Measurements from ENCODE around the gene F2. TPM values are rescaled to one million over a fixed set of nuclear protein-coding genes. Genes with fewer than 3 reads are reported as not detected.

Gene F2
- total and polyA plus RNA-seq, 2 of the 13 experiments (the other 11 are each of a cell fraction or from before 2014, with no cell fraction given), result 330 to 801 TPM

DNA sequence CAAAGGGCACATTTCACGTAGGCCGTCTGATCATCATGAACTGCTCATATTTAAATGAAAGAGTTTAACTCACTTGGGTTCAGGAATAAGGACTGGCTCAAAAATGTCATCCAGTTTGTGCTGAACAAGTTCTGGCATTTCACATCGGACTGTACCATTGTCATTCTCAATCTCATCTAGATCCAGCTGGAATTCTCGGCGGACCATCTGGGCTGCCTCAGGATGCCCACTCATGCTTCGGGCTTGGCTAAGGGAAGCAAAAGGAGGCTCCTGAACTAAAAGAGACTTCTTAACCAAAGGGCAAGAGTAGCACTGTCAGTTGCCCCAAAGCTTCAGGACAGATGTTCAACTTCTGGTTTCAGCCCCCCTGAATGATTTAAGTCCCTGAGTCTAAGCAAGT is 40.2 kb downstream of the F2 start:
- TF ChIP-seq ZNF24 (IDR thresholded peaks at IDR 0.05) (no peak), MATR3 (CRISPR knock-in tag; IDR thresholded peaks at IDR 0.05) (no peak)
- TF ChIP-seq, protein P1, sequence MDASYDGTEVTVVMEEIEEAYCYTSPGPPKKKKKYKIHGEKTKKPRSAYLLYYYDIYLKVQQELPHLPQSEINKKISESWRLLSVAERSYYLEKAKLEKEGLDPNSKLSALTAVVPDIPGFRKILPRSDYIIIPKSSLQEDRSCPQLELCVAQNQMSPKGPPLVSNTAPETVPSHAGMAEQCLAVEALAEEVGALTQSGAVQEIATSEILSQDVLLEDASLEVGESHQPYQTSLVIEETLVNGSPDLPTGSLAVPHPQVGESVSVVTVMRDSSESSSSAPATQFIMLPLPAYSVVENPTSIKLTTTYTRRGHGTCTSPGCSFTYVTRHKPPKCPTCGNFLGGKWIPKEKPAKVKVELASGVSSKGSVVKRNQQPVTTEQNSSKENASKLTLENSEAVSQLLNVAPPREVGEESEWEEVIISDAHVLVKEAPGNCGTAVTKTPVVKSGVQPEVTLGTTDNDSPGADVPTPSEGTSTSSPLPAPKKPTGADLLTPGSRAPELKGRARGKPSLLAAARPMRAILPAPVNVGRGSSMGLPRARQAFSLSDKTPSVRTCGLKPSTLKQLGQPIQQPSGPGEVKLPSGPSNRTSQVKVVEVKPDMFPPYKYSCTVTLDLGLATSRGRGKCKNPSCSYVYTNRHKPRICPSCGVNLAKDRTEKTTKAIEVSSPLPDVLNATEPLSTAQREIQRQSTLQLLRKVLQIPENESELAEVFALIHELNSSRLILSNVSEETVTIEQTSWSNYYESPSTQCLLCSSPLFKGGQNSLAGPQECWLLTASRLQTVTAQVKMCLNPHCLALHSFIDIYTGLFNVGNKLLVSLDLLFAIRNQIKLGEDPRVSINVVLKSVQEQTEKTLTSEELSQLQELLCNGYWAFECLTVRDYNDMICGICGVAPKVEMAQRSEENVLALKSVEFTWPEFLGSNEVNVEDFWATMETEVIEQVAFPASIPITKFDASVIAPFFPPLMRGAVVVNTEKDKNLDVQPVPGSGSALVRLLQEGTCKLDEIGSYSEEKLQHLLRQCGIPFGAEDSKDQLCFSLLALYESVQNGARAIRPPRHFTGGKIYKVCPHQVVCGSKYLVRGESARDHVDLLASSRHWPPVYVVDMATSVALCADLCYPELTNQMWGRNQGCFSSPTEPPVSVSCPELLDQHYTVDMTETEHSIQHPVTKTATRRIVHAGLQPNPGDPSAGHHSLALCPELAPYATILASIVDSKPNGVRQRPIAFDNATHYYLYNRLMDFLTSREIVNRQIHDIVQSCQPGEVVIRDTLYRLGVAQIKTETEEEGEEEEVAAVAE (CRISPR knock-in tag; IDR thresholded peaks at IDR 0.05; ENCODE audit: borderline replicate concordance), result no peak
- Histone ChIP-seq H4K20me1 (ENCODE audit: insufficient read depth, low read length) (no peaks in the 10 kb centered on the region), H3K79me2 (ENCODE audit: insufficient read depth, low read length) (no peaks in the 10 kb centered on the region), H3K27me3 (ENCODE audit: control insufficient read depth in 1 of 2, insufficient read depth in 2 of 2, low read length in 2 of 2) (no peaks in the 10 kb centered on the region), H3K9ac (ENCODE audit: insufficient read depth, low read depth, low read length) (no peak overlapping the region), H3K9me3 (ENCODE audit: low read length) (no peaks in the 10 kb centered on the region), H3K4me1 (ENCODE audit: insufficient read depth, low read length) (no peaks in the 10 kb centered on the region), H3K4me3 (replicated peaks in 1 of 3; ENCODE audit: insufficient read depth in 1 of 3, low read depth in 2 of 3, low read length in 3 of 3) (no peak overlapping the region), H3K4me2 (ENCODE audit: low read depth, low read length) (no peak overlapping the region), H2AFZ (ENCODE audit: low read length) (no peak overlapping the region), H3K27ac (ENCODE audit: extremely low read length, insufficient read depth, low read length) (no peak overlapping the region), H3K36me3 (replicated peaks in 1 of 2; ENCODE audit: control insufficient read depth in 1 of 2, insufficient read depth in 2 of 2, low read length in 2 of 2) (peaks cover 35 to 78% of the 10 kb centered on the region in 2 experiments)
- CTCF ChIA-PET (ENCODE audit: low intra/inter-chr PET ratio, low total read pairs), result no interaction called here
- ATAC-seq (no peak), DNase-seq (ENCODE audit: low spot score) (no peak), FAIRE-seq (no peak)
- no TSS peak for BruUV-seq (replicated peaks)
- in situ Hi-C loops (cut with HindIII; ENCODE audit: extremely low pct_ligation_motif_present, low pct_unique_long_range_greater_than_20kb) (no loop called here), intact Hi-C loops (cut with micrococcal nuclease; ENCODE audit: unreplicated experiment) (no loop called here)
- 98% methylated on average over 6 of the region's 6 CpGs for WGBS (ENCODE audit: low lambda C conversion rate)
- POLR2A ChIA-PET, result no interaction called here
